GM12874 (cell line): ENCODE data around the gene SIK3.

Experiments used
- TF ChIP-seq, protein P1 (sequence below): IDR thresholded peaks from 2 replicates; pipeline ENCODE4 v1.5.1; 2011; ENCODE audit warnings: low read depth, mild to moderate bottlenecking, control low read depth, low read length, moderate library complexity; ENCODE audit not compliant: insufficient read depth

The SIK3 gene

DNA sequence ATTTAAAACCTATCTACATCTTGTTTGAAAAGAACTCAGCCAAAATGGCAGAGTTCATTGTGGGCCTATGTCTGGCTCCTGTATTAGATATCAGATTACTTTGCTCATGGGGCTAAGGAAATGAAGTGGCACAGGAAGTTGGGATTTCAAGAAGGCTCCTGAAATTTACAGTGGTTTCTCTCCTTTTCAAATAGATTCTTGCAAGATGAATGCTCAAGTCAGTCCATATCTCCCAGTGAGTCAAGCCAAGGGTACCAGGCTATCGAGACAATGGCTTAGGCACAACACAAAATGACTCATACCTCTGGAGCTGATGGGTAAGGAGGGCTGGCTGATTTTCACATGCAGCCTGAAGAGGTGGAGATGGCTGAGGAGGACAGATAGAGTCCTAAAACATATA is 236.7 kb downstream of the SIK3 start:
- TF ChIP-seq, protein P1, sequence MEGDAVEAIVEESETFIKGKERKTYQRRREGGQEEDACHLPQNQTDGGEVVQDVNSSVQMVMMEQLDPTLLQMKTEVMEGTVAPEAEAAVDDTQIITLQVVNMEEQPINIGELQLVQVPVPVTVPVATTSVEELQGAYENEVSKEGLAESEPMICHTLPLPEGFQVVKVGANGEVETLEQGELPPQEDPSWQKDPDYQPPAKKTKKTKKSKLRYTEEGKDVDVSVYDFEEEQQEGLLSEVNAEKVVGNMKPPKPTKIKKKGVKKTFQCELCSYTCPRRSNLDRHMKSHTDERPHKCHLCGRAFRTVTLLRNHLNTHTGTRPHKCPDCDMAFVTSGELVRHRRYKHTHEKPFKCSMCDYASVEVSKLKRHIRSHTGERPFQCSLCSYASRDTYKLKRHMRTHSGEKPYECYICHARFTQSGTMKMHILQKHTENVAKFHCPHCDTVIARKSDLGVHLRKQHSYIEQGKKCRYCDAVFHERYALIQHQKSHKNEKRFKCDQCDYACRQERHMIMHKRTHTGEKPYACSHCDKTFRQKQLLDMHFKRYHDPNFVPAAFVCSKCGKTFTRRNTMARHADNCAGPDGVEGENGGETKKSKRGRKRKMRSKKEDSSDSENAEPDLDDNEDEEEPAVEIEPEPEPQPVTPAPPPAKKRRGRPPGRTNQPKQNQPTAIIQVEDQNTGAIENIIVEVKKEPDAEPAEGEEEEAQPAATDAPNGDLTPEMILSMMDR = no peak

DNA sequence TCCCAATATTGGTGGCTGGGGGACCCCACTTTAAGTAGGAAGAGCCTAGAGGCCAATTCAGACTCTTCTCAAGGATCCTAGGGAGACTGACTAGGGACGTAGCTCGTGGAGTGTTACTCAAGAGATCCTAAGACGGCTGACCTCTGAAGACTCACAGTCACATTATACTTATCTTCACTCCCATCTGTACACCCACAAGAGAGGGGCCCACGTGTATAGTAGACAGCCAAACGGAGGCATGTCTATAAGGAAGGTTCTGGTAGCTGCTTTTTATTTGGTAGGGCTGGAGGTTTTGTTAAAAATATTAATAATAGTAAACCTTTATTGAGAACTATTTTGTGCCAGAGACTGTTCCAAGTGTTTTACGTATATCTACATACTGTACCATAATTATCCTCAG is 237.9 kb downstream of the SIK3 start:
- TF ChIP-seq, protein P1 = no peak

DNA sequence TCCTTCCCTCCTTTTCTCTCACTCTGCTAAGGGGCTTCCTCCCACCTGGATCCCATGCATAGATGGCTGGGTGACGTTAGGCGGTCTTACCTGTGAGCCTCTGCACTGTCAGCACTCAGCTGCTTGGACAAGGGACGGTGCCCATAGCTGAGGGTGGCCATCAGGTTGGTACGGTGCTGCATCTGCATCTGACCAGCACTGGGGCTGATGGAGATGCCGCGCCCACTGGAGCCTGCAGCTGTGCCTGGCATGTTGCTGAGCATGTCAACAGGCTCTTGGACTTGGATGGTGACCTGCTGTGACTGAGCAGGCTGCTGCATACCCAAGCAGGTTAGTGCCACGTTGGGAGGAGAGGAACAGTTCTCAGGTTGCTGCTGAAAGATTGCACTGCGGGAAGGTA is 239.1 kb downstream of the SIK3 start:
- TF ChIP-seq, protein P1 = no peak

DNA sequence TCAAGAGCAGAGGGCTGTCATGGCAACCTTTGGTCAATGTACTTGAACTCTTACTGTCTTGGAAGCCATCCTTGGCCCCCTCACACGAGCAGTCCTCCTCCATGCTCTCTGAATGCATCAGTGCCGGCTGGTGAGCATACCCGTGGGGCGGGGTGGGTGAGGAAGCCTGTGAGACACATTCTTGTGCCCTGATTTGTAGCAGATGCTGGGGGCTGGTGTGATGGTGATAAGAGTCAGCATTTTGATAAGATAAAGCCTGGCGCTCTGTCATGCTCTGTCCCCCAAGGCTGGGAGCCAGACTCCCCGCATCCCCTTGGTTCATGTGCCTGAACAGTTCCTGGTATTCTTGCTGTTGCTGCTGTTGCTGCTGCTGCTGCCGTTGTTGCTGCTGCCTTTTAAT is 240.3 kb downstream of the SIK3 start:
- TF ChIP-seq, protein P1 = no peak

DNA sequence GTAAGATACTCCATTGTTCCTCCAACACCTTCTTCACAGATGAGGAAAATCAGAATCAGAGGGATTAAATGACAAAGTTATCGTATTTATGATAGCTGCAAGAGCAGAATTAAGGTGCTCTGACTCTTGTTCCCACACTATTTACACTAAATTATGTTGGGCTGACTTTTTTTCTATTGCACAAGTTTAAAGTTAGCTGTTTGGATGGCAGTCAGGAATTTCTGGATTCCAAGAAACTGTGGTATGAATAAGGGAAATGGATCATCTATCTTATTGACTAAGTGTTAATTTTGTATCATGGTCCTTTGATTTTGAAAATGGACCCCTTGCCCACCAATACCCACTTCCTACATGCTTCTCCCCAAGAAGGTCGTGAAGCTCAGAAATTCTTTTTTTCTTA is 240.9 kb downstream of the SIK3 start:
- TF ChIP-seq, protein P1 = no peak

DNA sequence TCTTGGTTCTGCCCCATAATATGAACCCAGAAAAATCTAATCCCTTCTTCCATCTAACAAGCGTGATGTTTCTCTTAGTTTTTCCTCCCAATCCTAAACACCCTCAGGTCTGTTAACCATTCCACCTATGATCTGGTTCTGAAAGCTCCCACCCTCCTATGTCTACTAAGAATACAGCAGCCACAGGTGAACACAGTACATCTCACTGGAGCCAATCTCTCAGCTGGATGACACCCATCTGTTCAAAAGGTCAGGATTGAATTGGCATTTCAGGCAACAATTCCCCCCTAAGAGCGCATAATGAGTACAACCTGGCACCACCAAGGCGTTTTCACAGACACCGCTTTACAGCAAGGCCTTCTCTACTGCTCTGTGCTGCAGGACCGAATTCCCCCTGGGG is 241.8 kb downstream of the SIK3 start:
- TF ChIP-seq, protein P1 = no peak

DNA sequence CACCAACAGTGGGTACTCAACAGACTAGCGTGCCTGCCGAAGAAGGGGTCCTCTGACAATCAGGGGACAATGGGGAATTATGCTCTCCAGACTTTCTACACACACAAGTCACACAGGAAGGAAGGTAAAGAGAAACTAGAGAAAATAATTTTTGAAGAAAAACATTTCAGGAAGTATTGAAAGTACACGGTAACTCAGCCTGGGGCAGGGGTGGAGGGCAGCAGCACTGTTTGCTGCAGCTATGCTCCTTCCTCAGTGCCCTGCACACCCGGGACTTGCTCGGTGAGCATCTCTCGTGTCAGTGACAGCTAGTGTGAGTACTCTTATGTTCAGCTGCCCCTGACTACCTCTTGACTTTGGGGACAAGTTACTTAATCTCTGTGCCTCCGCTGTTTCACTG is 242.8 kb downstream of the SIK3 start:
- TF ChIP-seq, protein P1 = no peak
